Stimulated activated CD4-positive, alpha-beta T cell treated with anti-CD3 and anti-CD28 coated beads, Interleukin-15, amount 100 ng/mL, for 48 hours (primary cell): ENCODE data around the gene DDX20.
A peak's percentile ranks its signal among the peaks of the same experiment; 100 is the strongest.

ENCODE experiments used
- DNase-seq, 2 donors: peaks; one replicate each; pipeline ENCODE4 v3.0.0-alpha.2; 2020; ENCODE audit warnings: low read depth in 2 of 2

DDX20 gene

DNA sequence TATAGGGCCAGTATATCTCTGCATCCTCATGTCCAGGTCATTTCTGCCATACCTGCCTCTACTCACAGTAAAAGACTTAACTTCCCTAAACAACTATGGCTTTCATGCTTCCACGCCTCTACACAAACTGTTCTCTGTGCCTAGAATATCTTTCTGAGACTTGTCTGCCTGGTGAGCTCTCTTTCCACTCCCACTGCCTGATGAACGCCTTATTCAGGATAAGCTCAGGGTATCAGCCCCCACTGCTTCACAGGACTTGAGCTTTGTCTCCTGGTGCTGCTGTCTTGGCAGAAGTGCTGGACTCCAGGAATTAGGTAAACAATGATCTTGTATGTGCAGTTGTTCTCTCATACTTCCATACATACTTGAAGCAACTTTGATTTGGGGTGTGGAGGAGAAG lies 4.8 kb upstream of the DDX20 start:
- DNase-seq = no peak

DNA sequence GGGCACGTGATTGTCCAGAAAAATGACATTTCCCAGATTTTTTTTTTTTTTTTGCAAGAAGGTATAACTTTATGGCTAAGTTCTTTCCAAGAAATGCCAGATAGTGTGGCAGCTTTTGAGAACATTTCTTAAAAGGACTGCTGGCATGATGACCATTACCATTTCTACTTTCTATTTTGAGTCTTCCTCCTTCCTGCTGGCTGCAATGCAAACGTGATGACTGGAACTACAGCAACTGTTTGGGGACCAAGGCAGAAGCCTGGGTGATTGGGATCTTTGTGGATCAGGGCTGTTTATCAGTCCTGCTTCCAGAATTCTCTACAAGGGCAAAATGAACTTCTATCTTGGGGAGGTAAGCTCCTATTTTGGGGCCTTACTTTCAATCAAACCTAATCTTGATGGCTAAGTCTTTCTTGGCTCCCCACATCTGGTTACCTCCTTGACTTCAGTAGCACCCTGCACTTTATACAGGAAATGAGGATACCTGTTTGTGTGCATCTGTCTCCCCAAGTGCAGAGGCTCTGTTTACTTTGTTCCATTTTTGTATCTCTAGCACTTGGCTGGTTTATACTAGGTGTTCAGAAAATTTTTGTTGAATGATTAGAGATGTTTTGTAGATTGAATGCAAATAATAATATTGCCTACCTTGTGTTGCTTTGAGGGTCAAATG lies 3.7 kb upstream of the DDX20 start:
- DNase-seq = no peak

DNA sequence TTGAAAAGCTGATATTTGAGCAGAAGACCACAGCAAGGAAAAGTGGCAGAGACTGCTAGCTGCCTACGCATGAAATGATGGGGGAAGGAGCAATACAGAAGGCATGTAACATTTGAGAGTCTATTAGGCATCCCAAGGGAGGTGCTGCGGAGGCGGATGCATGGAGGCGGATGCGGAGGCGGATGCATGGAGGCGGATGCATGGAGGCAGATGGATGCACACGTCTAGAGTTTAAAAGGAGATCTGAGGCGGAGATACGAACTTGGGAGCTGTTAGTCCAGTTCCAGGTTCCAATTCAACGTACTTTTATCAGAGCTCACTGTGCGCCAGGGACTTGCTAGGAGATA lies 744 bp upstream of the DDX20 start:
- DNase-seq = no peak

GRCh38 chr1:111756124-111756513 lies 418 bp downstream of the DDX20 start:
- no peak for DNase-seq

GRCh38 chr1:111758373-111758772 lies 2.7 kb downstream of the DDX20 start:
- no peak for DNase-seq

DNA sequence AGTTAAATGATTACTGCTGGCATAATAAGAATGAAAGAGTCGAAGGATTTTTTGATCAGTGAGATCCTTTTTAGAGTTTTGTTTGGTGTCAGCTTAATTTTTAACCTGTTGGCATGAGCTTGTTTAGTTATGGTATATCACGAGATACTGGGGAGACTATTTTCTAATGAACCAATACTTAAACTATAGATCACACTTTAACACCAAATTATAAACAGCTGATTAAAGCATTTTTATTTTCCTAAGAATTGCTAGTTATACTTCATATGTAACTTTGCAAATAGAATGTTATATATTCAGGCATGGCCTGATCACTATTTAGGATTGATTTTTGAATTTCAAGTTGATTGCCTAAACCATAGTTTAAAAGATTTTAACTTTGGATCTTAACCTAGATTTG lies 6.0 kb downstream of the DDX20 start:
- no peak for DNase-seq

DNA sequence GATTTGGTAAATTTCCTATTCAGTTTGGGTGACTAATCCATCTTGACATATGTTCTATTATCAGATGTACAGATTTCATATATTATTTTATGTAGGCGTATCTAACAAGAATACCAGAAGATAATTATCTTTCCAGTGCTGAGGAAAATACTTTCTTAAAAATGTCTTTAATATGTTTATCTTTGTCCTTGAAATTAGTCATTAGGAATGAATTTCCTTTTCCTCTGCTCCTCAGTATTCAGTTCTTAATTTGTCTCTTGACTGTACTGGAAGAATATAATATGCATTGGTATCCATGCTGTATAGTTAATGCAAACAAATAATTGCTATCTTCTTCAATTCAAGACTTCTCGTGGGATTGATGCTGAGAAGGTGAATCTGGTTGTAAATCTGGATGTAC lies 6.6 kb downstream of the DDX20 start:
- no peak for DNase-seq

DNA sequence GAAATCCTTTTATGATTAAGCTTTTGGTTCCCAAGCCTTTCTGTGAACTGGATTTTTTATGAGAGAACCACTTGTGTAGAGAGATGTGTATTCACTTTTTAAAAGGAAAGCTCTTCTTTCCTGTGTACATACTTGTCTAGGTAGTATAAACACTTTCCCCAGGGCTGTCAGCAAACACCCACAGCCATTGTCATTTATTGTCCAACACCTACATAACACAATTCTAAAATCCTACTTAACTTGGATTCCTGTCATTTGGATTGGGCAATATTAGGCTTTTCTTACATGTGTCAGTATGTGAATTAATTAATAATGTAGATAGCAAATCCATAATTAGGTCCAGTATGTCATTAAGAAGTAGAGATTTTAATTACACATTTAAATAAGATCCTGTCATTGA lies 12.3 kb downstream of the DDX20 start:
- DNase-seq = no peak

DNA sequence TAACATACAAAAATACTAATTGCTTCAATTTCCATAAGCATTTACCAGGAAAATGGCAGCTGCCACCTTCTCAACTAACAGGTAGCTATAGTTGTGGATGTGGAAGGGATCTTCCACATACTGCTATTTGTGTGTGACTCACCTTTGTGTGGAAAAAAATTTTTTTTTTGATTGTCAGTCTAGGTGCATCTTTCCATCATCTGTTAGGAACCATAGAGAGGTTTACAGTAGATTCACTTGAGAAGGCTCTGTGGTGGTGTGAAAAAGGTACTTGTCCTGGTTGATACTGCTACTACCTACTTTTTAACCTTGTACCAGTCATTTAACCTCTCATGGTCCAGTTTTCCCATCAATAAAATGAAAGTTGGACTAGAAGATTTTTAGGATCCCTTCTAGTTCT lies 12.9 kb downstream of the DDX20 start:
- no peak for DNase-seq

DNA sequence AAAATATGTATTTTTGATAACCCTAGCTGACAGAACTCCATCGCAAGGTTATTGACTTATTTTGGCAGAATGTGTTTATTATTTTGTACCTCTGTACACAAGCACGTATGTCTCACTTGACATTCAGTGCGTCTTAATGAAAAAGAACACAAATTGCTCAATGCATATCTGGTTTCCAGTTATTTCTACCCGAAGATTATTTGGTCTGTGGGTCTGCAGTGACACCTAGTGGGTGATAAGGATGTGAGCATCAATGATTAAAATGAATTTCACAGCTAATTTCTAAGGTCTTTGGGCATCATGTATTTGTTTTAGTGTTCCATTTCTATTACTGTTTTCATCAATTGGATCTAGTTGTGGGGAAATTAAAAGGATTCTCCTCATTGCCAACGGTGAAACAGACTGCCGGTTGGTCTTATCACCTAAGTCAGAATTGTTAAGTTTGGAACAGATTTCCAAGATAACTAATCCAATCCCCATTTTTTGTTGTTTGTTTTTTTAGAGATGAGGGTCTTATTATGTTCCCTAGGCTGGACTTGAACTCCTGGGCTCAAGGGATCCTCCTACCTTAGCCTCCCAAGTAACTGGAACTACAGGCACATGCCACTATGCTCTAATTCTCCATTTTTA lies 13.9 kb downstream of the DDX20 start:
- peak in 1 of 2 donors; percentile 27 for DNase-seq

DNA sequence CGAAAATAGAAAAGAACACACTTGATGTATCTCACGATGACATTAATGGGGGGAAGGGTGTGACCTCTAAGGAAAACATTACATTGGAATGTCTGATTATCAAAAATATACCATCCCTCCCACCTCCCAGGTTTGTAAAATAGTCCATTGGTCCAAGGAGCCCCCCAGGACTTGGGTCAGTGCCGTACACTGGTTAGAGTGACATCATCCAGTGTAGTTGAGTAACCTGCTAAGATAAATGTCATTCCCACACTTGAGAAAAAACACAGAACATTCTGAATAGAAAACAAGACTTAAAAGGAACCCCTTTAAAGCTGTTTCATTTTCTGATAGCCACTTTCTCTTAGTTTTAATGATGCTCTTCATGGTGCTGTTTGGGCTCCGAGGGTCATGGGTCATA lies 15.2 kb downstream of the DDX20 start:
- no peak for DNase-seq

GRCh38 chr1:111775966-111776365 lies 20.3 kb downstream of the DDX20 start:
- DNase-seq = no peak

DNA sequence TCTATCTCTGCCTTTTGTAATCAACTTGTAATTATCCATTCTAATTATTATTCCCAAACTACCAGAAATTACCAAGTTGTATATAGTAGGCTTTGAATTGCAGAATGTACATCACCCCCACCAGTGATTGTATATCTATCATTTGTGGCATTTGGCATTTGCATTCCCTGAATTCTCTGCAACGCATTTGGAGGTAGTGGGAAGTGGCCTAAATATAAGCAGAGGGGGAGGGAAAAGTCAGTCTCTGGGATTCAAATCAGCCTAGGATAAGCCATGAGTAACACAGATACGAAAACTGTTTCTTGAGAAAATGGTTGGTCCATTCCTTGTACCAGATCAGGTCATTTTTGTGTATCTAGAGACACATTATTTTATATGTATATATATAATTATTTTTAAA lies 20.7 kb downstream of the DDX20 start:
- no peak for DNase-seq

DNA sequence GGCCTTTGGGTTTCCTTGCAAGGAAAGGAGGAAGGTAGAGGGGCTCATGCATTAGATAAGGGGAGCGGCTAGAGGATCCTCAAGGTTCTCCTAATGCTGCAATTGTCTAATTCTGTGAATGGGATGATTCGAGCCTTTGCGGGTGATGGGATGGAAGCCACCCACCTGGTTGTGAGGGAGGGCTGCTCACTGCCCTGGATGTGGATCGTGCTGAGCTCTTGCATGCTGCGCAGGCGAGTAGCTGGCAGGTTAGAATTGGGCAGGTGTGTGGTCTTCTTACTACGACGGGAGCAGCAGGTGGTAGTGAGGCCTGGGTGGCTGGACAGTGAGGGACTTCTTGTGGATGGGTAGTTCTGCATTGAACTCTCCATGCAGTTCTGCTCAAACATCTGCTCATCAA lies 21.2 kb downstream of the DDX20 start:
- DNase-seq = no peak

GRCh38 chr1:111777301-111777700 lies 21.6 kb downstream of the DDX20 start:
- DNase-seq = no peak

GRCh38 chr1:111778066-111778465 lies 22.4 kb downstream of the DDX20 start:
- no peak for DNase-seq

DNA sequence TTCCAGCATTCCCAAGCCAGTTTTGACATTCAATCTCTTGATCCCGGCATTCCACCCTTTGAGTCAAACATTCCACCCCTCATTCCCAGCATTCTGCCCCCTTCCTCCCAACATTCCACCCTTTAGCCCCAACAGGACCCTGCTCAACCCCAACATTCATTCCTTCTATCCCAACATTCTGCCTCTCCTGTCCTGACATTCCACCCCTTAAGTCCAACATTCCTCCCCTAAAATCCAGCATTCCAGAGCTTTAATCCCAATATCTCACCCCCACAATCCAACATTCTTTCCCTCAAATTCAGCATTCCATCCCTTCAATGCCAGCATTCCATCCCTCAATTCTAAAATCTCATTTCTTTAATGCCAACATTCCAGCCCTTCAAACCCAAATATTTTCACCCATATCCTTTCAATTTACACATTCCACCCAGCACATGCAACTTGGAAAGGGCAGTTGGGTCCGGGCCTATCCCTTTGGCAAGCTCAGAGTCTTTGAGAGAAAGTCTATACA lies 22.9 kb downstream of the DDX20 start:
- DNase-seq = no peak

DNA sequence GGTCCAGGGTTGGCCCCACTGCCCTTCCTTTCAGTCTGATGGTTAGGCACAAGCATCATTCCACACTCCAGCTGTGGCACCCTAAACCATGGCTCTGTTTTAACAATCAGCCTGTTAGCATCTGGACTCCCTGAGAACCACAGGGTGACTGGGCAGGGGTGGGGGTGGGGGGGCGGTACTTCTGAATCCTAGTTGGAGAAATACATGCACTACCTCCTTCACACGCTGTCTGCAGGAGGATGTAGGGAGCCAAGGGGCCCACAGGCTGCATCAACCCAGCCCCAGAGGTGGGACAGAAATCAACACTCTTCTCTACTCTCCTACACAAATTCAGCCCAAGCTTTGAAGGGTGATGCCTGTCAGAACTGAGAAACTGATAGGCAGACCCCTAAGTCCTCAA lies 23.8 kb downstream of the DDX20 start:
- DNase-seq = no peak

GRCh38 chr1:111784273-111784901 lies 28.7 kb downstream of the DDX20 start:
- DNase-seq = no peak

GRCh38 chr1:111786669-111787207 lies 31.0 kb downstream of the DDX20 start:
- no peak for DNase-seq

GRCh38 chr1:111789142-111789541 lies 33.4 kb downstream of the DDX20 start:
- DNase-seq = no peak

GRCh38 chr1:111789666-111790316 lies 34.1 kb downstream of the DDX20 start:
- no peak for DNase-seq

GRCh38 chr1:111791776-111792175 lies 36.1 kb downstream of the DDX20 start:
- no peak for DNase-seq
